ENCODE data around the gene BASP1. TPM values are rescaled to one million over a fixed set of nuclear protein-coding genes. Genes with fewer than 3 reads are reported as not detected.
"Not testable (repeated sequence)": the region's sequence is repeated elsewhere in the genome, so short reads cannot be mapped to it uniquely, and the experiment has no call there.

The BASP1 gene
- total and polyA plus RNA-seq, 2 donors (not counting 1 experiment from before 2014, with no cell fraction given): 53.0 to 66.4 TPM

GRCh38 chr5:17190242-17190778, 27.1 kb upstream of the BASP1 start:
- Histone ChIP-seq H3K27me3 (replicated peaks in 1 of 4; ENCODE audit: control extremely low read depth in 1 of 4, control insufficient read depth in 3 of 4, insufficient read depth in 4 of 4, low read length in 3 of 4) (no peaks in the 10 kb centered on the region), H3K9me3 (ENCODE audit: control extremely low read depth in 1 of 3, control insufficient read depth in 2 of 3, insufficient read depth in 1 of 3, low read length in 2 of 3) (no peaks in the 10 kb centered on the region), H4K20me1 (ENCODE audit: control insufficient read depth, insufficient read depth, low read length, poor library complexity, severe bottlenecking) (no peaks in the 10 kb centered on the region), H3K4me1 (ENCODE audit: control insufficient read depth in 2 of 2, insufficient read depth in 2 of 2, low read length in 2 of 2) (no peaks in the 10 kb centered on the region), H3K4me2 (replicated peaks; ENCODE audit: low read depth, low read length, poor library complexity, severe bottlenecking) (no peak overlapping the region), H3K36me3 (replicated peaks in 1 of 2; ENCODE audit: control extremely low read depth in 1 of 2, control insufficient read depth in 1 of 2, extremely low read depth in 1 of 2, insufficient read depth in 2 of 2, low read length in 1 of 2) (no peaks in the 10 kb centered on the region), H3K79me2 (ENCODE audit: control insufficient read depth, insufficient read depth, low read length) (no peaks in the 10 kb centered on the region), H3K4me3 (ENCODE audit: control extremely low read depth in 1 of 5, extremely low read depth in 1 of 5, insufficient read depth in 1 of 5, low read depth in 2 of 5, low read length in 4 of 5) (no peak overlapping the region), H3K27ac (ENCODE audit: low read length in 2 of 2) (no peak overlapping the region), H2AFZ (ENCODE audit: insufficient read depth, low read depth, low read length, poor library complexity, severe bottlenecking) (no peak overlapping the region), H3K9ac (ENCODE audit: low read length) (no peak overlapping the region)
- Mint-ChIP-seq H3K4me3 (no peak overlapping the region), H3K27ac (no peak overlapping the region), H3K4me1 (peaks cover 4% of the 10 kb centered on the region), H3K9me3 (ENCODE audit: insufficient read depth) (no peaks in the 10 kb centered on the region), H3K27me3 (peaks cover 6% of the 10 kb centered on the region)
- DNase-seq: peak; percentile 62
- ATAC-seq (ENCODE audit: low read depth): peak; percentile 21
- TF ChIP-seq CTCF (IDR thresholded peaks at IDR 0.05) (peak; percentile 73), EZH2 (IDR thresholded peaks at IDR 0.05; ENCODE audit: borderline replicate concordance, insufficient read depth, low read depth, low read length, poor library complexity, severe bottlenecking) (no peak)
- intact Hi-C loops (cut with micrococcal nuclease): no loop called here
- CTCF ChIA-PET: interaction anchor here (0.6 to 5.0 kb wide), 23 partner anchors 8 to 1128 kb away, joined by 3 to 34 read pairs (median 4); no protein-coding TSS in a partner anchor
- WGBS (ENCODE audit: insufficient coverage): 8% methylated on average over 3 of the region's 4 CpGs
- POLR2A ChIA-PET: interaction anchor here (0.6 kb wide), 1 partner anchor 573 kb away, joined by 7 read pairs; no protein-coding TSS in a partner anchor

GRCh38 chr5:17190799-17191391, 26.5 kb upstream of the BASP1 start:
- no peaks in the 10 kb centered on the region for H3K36me3 ChIP-seq (replicated peaks in 1 of 2; ENCODE audit: control extremely low read depth in 1 of 2, control insufficient read depth in 1 of 2, extremely low read depth in 1 of 2, insufficient read depth in 2 of 2, low read length in 1 of 2)
- Mint-ChIP-seq H3K27me3 (peaks cover 6% of the 10 kb centered on the region), H3K9me3 (ENCODE audit: insufficient read depth) (no peaks in the 10 kb centered on the region), H3K4me1 (peaks cover 4% of the 10 kb centered on the region), H3K4me3 (no peak overlapping the region), H3K27ac (no peak overlapping the region)
- H3K4me1 ChIP-seq (ENCODE audit: control insufficient read depth in 2 of 2, insufficient read depth in 2 of 2, low read length in 2 of 2): no peaks in the 10 kb centered on the region
- WGBS (ENCODE audit: insufficient coverage): no CpG with 5 or more reads among the region's 7 CpGs
- H3K9me3 ChIP-seq (ENCODE audit: control extremely low read depth in 1 of 3, control insufficient read depth in 2 of 3, insufficient read depth in 1 of 3, low read length in 2 of 3): no peaks in the 10 kb centered on the region
- TF ChIP-seq EZH2 (IDR thresholded peaks at IDR 0.05; ENCODE audit: borderline replicate concordance, insufficient read depth, low read depth, low read length, poor library complexity, severe bottlenecking) (no peak), CTCF (IDR thresholded peaks at IDR 0.05) (no peak)
- DNase-seq (no peak), ATAC-seq (ENCODE audit: low read depth) (no peak)
- no peaks in the 10 kb centered on the region for H3K79me2 ChIP-seq (ENCODE audit: control insufficient read depth, insufficient read depth, low read length)
- no peak overlapping the region for H2AFZ ChIP-seq (ENCODE audit: insufficient read depth, low read depth, low read length, poor library complexity, severe bottlenecking)
- no peaks in the 10 kb centered on the region for H4K20me1 ChIP-seq (ENCODE audit: control insufficient read depth, insufficient read depth, low read length, poor library complexity, severe bottlenecking)
- intact Hi-C loops (cut with micrococcal nuclease): no loop called here
- ChIA-PET CTCF (interaction anchor here (0.8 to 5.0 kb wide), 14 partner anchors 8 to 1127 kb away, joined by 3 to 34 read pairs (median 4); no protein-coding TSS in a partner anchor), POLR2A (no interaction called here)
- no peak overlapping the region for H3K9ac ChIP-seq (ENCODE audit: low read length)
- H3K27ac ChIP-seq (ENCODE audit: low read length in 2 of 2): no peak overlapping the region
- H3K27me3 ChIP-seq (replicated peaks in 1 of 4; ENCODE audit: control extremely low read depth in 1 of 4, control insufficient read depth in 3 of 4, insufficient read depth in 4 of 4, low read length in 3 of 4): no peaks in the 10 kb centered on the region
- no peak overlapping the region for H3K4me2 ChIP-seq (replicated peaks; ENCODE audit: low read depth, low read length, poor library complexity, severe bottlenecking)
- H3K4me3 ChIP-seq (ENCODE audit: control extremely low read depth in 1 of 5, extremely low read depth in 1 of 5, insufficient read depth in 1 of 5, low read depth in 2 of 5, low read length in 4 of 5): no peak overlapping the region

GRCh38 chr5:17191574-17191973, 25.9 kb upstream of the BASP1 start:
- DNase-seq; ATAC-seq (ENCODE audit: low read depth); H3K4me1 Mint-ChIP-seq; H3K4me3 ChIP-seq (ENCODE audit: control extremely low read depth in 1 of 5, extremely low read depth in 1 of 5, insufficient read depth in 1 of 5, low read depth in 2 of 5, low read length in 4 of 5); H4K20me1 ChIP-seq (ENCODE audit: control insufficient read depth, insufficient read depth, low read length, poor library complexity, severe bottlenecking); H3K79me2 ChIP-seq (ENCODE audit: control insufficient read depth, insufficient read depth, low read length); H3K36me3 ChIP-seq (replicated peaks in 1 of 2; ENCODE audit: control extremely low read depth in 1 of 2, control insufficient read depth in 1 of 2, extremely low read depth in 1 of 2, insufficient read depth in 2 of 2, low read length in 1 of 2); H3K27ac Mint-ChIP-seq; H3K4me2 ChIP-seq (replicated peaks; ENCODE audit: low read depth, low read length, poor library complexity, severe bottlenecking); H2AFZ ChIP-seq (ENCODE audit: insufficient read depth, low read depth, low read length, poor library complexity, severe bottlenecking); H3K9me3 Mint-ChIP-seq (ENCODE audit: insufficient read depth); H3K4me1 ChIP-seq (ENCODE audit: control insufficient read depth in 2 of 2, insufficient read depth in 2 of 2, low read length in 2 of 2); H3K9ac ChIP-seq (ENCODE audit: low read length); POLR2A ChIA-PET; H3K4me3 Mint-ChIP-seq; intact Hi-C loops (cut with micrococcal nuclease); H3K27ac ChIP-seq (ENCODE audit: low read length in 2 of 2); H3K27me3 Mint-ChIP-seq; H3K27me3 ChIP-seq (replicated peaks in 1 of 4; ENCODE audit: control extremely low read depth in 1 of 4, control insufficient read depth in 3 of 4, insufficient read depth in 4 of 4, low read length in 3 of 4); H3K9me3 ChIP-seq (ENCODE audit: control extremely low read depth in 1 of 3, control insufficient read depth in 2 of 3, insufficient read depth in 1 of 3, low read length in 2 of 3): not testable (repeated sequence)
- WGBS (ENCODE audit: insufficient coverage): 95% methylated on average over 8 of the region's 10 CpGs
- CTCF ChIA-PET: interaction anchor here (1.6 to 5.0 kb wide), 7 partner anchors 9 to 1127 kb away, joined by 4 to 34 read pairs (median 20); no protein-coding TSS in a partner anchor

Data from B cell (primary cell).